Stimulated activated CD8-positive, alpha-beta memory T cell treated with anti-CD3 and anti-CD28 coated beads, Interleukin-7, amount 100 ng/mL, for 4 hours (primary cell): ENCODE results near the gene PJA2.
A peak's percentile ranks its signal among the peaks of the same experiment; 100 is the strongest.
"Not testable (repeated sequence)": the region's sequence is repeated elsewhere in the genome, so short reads cannot be mapped to it uniquely, and the experiment has no call there.

Source experiments
- DNase-seq, 2 donors: peaks; one replicate each; pipeline ENCODE4 v3.0.0-alpha.2; 2020; ENCODE audit warnings: low read depth in 2 of 2

PJA2 gene, protein sequence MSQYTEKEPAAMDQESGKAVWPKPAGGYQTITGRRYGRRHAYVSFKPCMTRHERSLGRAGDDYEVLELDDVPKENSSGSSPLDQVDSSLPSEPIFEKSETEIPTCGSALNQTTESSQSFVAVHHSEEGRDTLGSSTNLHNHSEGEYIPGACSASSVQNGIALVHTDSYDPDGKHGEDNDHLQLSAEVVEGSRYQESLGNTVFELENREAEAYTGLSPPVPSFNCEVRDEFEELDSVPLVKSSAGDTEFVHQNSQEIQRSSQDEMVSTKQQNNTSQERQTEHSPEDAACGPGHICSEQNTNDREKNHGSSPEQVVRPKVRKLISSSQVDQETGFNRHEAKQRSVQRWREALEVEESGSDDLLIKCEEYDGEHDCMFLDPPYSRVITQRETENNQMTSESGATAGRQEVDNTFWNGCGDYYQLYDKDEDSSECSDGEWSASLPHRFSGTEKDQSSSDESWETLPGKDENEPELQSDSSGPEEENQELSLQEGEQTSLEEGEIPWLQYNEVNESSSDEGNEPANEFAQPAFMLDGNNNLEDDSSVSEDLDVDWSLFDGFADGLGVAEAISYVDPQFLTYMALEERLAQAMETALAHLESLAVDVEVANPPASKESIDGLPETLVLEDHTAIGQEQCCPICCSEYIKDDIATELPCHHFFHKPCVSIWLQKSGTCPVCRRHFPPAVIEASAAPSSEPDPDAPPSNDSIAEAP

DNA sequence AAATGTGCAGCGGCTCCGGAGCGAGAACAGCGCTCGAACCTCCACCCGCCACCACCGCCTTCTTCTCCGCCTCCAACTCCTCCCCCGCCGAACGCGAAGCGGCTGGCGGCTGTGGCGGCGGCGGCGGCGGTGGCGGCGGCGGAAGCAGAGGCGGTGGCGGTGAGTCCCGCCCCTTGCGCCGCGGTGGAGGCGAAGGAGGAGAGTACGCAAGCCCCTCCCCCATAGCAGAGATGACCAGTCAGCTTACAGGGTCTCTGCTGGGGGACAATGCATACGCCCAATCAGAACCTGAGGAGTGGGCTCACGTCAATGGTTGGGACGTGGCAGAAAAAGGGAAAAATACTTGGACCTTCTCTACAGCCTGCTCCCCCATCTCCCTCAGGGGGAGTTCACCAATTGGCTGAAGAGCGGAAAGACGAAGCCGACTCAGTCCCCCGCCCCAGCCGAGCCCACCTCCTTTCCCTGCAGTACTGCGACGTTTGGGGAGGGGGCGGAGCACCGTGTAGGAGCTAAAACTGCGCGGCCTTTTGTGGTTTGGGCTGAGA is at the start of gene PJA2:
Gene PJA2, minus strand, starts transcription at position 131 of the 545 bp plus-strand sequence. CDS start 26,541 bp downstream, outside the sequence.
- peak; percentile 92 to 93 for DNase-seq

DNA sequence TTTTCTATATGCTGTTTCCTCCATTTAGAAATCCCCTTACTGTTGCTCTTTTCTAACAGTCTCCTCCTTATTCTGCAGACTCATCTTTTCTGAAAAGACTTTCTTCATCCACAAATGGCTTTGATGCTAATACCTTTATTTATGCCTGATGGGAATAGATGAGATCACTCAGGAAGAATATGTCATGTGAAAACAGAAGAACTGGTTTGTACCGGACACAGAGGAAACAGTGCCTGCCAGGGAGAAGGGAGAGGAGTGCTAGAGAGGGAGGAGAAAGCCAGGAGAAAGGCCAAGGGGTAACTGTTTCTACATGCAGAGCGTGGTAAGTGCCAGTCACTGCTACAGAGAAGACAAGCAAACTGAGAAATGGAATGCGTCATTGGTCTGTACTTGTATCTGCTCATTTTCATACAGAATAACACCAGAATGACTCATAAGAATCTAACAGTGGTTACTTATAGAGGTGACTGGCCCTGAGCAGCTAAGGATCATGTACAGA is 45.9 kb upstream of the PJA2 start:
- DNase-seq, result no peak

DNA sequence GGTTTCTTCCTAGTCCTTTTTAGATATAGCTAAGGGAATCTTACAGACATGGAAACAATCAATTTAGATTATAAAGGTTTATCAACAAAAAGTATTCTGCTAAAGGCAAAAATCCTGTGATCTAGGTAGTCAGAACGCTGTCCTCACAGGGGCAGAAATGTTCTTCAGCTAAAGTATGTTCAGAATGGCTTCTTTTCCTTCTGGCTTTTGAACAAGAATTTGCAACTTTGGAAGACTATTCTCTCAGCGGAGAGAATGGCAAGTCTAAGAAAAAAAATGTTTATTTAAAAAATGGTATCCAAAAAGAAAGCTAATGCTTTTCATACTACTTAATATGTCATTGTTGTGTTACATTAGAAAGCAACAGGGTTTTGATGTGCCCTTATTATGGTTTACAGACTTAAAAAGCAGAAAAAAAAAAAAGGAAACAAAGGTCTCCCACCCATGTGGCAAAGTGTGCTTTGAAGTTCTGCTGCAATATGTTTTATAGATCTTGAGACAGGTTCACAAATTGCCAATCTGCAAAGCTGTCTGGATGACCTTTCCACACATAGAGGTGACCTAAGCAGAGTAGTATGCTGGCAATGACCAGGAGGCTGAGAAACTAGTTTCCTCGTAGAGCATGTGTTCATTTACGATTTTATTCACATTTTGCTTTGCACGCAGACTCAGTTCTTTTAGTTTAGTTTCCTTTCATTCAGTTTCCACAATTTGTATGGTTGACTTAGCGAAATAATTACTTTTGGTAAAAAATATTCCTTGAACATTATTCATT is 45.1 kb upstream of the PJA2 start:
- no peak for DNase-seq

DNA sequence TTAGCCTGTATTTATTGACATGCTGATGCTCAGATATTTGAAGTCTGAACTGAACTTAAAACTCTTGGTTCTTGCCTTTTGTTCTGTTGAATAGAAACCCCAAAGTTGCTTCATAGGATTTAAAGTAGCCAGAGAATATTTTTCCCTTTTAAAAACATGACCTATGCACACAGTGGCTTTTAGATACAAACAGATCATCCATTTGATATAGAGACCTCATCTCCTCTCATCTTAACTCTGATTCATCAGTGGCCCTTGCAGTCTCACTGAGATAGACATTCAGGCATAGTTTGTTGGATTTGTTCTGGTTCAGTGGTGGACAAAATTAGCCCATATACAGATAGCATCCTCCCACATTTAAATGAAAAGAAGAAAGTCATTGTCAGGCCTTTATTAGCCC is 43.5 kb upstream of the PJA2 start:
- DNase-seq, result no peak

GRCh38 chr5:109452661-109453060 is 42.9 kb upstream of the PJA2 start:
- no peak for DNase-seq

GRCh38 chr5:109451146-109451545 is 41.4 kb upstream of the PJA2 start:
- DNase-seq, result no peak

GRCh38 chr5:109450129-109450877 is 40.5 kb upstream of the PJA2 start:
- DNase-seq, result no peak

DNA sequence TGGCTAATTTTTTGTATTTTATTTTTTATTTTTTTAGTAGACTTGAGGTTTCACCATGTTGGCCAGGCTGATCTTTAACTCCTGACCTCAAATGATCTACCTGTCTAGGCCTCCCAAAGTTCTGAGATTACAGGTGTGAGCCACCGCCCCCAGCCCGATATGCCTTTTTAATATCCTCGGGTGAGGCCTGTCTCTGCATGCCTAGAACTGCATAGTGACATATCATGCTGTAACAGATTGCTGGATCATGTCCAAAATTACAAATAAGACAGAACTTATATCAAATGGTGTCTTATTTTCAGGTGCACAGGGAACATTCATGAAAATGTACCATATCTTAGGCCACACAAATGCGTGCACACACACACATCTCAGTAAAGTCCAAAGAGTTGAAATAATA is 39.1 kb upstream of the PJA2 start:
- DNase-seq, result no peak

- no peak for DNase-seq
Observed at GRCh38 chr5:109439590-109439989, 29.8 kb upstream of the PJA2 start.

GRCh38 chr5:109426075-109426474 is 16.3 kb upstream of the PJA2 start:
- no peak for DNase-seq

GRCh38 chr5:109425521-109425920 is 15.7 kb upstream of the PJA2 start:
- not testable (repeated sequence) for DNase-seq

- DNase-seq, result no peak
Observed at GRCh38 chr5:109421956-109422355, 12.2 kb upstream of the PJA2 start.

DNA sequence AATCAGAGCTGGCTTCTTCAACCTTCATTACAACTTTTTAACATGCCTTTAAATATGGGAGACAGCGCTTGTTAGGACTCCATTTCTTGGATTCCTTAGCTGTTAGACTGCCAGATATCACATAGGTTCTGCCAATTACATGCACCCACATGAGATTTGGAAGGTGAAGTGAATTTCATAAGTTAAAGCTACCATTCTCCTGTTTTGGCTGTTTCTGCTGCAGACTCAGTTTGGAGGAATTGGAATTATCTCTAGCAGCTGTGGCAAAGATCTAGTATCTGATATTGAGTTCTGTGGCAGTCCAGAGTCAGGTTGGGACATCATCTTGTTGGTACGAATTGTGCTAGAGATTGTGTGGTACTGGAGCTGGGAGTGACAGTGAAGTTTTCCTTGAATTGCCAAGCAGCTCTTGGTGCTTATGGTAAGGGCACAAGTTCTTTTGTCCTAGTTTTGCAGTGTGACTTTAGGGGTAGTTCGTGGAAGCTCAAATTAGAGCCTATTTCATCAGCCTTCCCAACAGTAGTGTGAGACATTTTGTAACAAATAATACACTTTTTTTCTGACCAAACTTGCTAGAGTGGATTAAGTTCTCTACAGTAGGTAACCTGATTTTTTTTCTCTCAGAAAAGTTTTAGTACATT is 9.1 kb upstream of the PJA2 start:
- DNase-seq, result no peak

GRCh38 chr5:109416882-109417281 is 7.1 kb upstream of the PJA2 start:
- DNase-seq, result no peak

GRCh38 chr5:109413921-109414461 is 4.2 kb upstream of the PJA2 start:
- DNase-seq, result not testable (repeated sequence)

DNA sequence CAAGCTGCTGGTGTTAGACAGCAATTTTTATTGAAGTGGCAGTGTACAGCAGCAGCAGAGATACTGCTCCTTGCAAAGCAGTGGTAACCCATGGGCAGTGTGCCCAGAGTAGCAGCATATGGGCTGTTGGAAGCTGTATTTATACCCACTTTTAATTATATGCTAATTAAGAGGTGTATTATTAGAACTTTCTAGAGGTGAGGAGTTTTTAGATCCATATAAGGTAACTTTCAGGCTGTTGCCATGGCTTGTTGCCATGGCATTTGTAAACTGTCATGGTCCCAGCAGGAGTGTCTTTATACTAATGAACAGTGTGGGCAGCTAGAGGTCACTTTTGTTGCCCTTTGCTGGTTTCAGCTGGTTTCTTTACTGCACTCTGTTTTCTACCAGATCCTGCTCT is 3.7 kb upstream of the PJA2 start:
- no peak for DNase-seq

DNA sequence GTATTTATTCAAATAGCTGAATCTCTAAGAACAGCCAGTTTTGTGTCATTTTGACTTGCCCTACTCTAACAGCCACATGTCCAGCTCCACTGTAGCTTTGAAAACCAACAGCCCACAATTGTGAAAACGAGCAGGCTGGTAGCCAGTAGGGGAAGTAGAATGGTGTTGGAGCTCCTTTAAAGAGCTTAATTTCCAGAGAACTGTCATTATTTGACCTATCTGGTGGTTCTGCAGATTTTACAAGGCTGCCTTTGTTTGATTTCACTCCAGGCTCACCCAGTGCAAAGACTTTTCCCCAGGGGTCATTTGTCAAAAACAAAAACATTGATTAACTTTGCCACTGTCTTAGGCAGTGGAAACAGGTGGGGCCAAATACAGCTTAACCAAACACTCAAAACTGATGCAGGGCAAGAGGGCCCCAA is 3.2 kb upstream of the PJA2 start:
- no peak for DNase-seq

DNA sequence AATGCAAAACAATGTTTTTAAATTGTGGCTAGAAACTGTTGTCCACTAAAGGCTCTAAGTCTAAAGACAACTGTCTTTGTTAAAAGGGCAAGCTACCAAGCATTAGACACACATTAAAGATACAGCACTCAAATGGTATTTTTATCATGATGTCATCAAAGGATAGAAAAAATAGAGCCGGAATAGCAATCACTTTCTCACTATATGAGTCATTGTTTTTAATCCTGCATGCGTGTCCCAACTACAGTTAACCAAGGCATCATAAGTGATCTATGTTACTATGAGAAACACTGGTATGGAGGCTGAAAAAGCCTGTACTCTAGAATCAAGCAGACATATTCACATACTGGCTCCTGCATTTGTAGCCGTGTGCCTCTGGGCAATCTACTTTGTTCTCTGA is 1.9 kb upstream of the PJA2 start:
- no peak for DNase-seq

GRCh38 chr5:109411149-109411514 is 1.4 kb upstream of the PJA2 start:
- no peak for DNase-seq

DNA sequence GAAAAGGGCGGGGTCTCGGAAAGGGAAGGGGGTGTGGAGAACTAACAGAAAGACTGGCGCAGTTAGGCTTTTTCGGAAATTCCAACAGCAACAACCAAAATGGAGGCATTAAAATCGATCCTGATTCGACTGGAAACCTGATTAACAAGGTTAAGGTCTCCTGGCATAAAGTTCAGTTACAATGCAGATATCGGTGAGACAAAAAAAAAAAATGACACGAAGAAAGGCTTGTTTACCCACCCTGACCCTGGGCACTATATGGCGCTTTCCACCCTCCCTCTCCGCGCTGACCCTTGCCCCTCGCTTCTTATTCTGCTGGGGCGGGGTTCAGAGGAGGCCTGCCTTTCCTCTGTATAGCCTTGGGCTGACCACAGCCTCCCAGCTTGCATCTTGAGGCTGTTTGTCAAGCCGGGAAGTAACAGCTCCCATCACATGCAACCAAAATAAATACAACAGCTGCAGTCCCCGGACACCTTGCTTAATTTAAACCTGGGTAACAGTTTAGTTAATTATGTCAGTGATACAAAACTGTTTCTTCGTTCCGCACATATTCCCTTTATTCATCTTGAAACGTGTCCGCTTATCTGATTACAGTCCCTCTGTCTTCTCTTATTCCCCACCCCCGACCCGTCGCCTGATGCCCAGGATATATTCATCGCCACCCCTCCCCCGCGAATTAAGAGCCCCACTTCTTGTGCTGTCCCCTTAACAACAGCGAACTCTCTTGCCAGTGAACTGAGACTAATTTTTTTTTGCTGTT is 795 bp upstream of the PJA2 start:
- DNase-seq, result peak; percentile 7 to 16
